Mesenchymal stem cell (in vitro differentiated cells and primary cell): ENCODE results near the gene SELENON.

Source experiments
- DNase-seq: peaks from one replicate; pipeline ENCODE4 v3.0.0-alpha.2; 2013
- H2AFZ ChIP-seq: one replicate; pipeline ENCODE4 v1.6.1; 2013; ENCODE audit warnings: low read depth, mild to moderate bottlenecking, control low read depth, inconsistent platforms, low read length, moderate library complexity
- H2AK5ac ChIP-seq: 2 replicates; pipeline ENCODE4 v1.6.1; 2013; ENCODE audit warnings: low read length, moderate library complexity, mild to moderate bottlenecking, inconsistent platforms; ENCODE audit not compliant: severe bottlenecking
- H2BK120ac ChIP-seq: one replicate; pipeline ENCODE4 v1.6.1; 2013; ENCODE audit warnings: low read depth, mild to moderate bottlenecking, inconsistent platforms, low read length, moderate library complexity
- H2BK12ac ChIP-seq, 2 experiments: one replicate each; pipeline ENCODE4 v1.6.1; 2013; ENCODE audit warnings: inconsistent platforms in 2 of 2, low read length in 2 of 2, mild to moderate bottlenecking in 2 of 2, moderate library complexity in 2 of 2, control low read depth in 1 of 2
- H2BK15ac ChIP-seq: one replicate; pipeline ENCODE4 v1.6.1; 2013; ENCODE audit warnings: mild to moderate bottlenecking, low read depth, inconsistent platforms; ENCODE audit not compliant: poor library complexity, severe bottlenecking
- H2BK5ac ChIP-seq: 2 replicates; pipeline ENCODE4 v1.6.1; 2013; ENCODE audit warnings: low read depth, mild to moderate bottlenecking, low read length, control low read depth, inconsistent platforms; ENCODE audit not compliant: poor library complexity, severe bottlenecking
- H3K14ac ChIP-seq, 2 experiments: one replicate each; pipeline ENCODE4 v1.6.1; 2013; ENCODE audit warnings: inconsistent platforms in 2 of 2, low read length in 2 of 2, control low read depth in 1 of 2, mild to moderate bottlenecking in 1 of 2, moderate library complexity in 1 of 2
- H3K18ac ChIP-seq, 2 experiments: one replicate each; pipeline ENCODE4 v1.6.1; 2013; ENCODE audit warnings: inconsistent platforms in 2 of 2, low read length in 2 of 2, control low read depth in 1 of 2, low read depth in 1 of 2, mild to moderate bottlenecking in 1 of 2
- H3K23ac ChIP-seq, 2 experiments: one replicate each; pipeline ENCODE4 v1.6.1; 2013; ENCODE audit warnings: inconsistent platforms in 2 of 2, low read length in 2 of 2, mild to moderate bottlenecking in 2 of 2, moderate library complexity in 2 of 2, control low read depth in 1 of 2
- H3K27ac ChIP-seq: 2 replicates; pipeline ENCODE4 v1.5.1; 2013; ENCODE audit warnings: mild to moderate bottlenecking, moderate library complexity, low read length, control low read depth, inconsistent platforms; ENCODE audit not compliant: poor library complexity, severe bottlenecking
- H3K27me3 ChIP-seq, 2 experiments: 2 replicates each; pipeline versions ENCODE4 v1.6.1 to v1.7.0; 2013; ENCODE audit warnings: low read length in 2 of 2, mild to moderate bottlenecking in 2 of 2, moderate library complexity in 2 of 2, control low read depth in 1 of 2, inconsistent platforms in 1 of 2; ENCODE audit not compliant: control insufficient read depth in 1 of 2, insufficient read depth in 1 of 2
- H3K36me3 ChIP-seq, 2 experiments: 2 replicates each; pipeline versions ENCODE4 v1.6.1 to v1.7.0; 2013; ENCODE audit warnings: low read length in 2 of 2, control low read depth in 1 of 2, inconsistent platforms in 1 of 2, low read depth in 1 of 2, mild to moderate bottlenecking in 1 of 2; ENCODE audit not compliant: insufficient read depth in 2 of 2, control insufficient read depth in 1 of 2
- H3K4ac ChIP-seq, 2 experiments: one replicate each; pipeline ENCODE4 v1.6.1; 2013; ENCODE audit warnings: inconsistent platforms in 2 of 2, low read length in 2 of 2, mild to moderate bottlenecking in 2 of 2, moderate library complexity in 2 of 2, control low read depth in 1 of 2, low read depth in 1 of 2
- H3K4me1 ChIP-seq: 2 replicates; pipeline ENCODE4 v1.6.1; 2013; ENCODE audit warnings: low read depth, low read length, control low read depth; ENCODE audit not compliant: control insufficient read depth, insufficient read depth
- H3K4me2 ChIP-seq: 2 replicates; pipeline ENCODE4 v1.6.1; 2013; ENCODE audit warnings: low read length, mild to moderate bottlenecking, inconsistent platforms; ENCODE audit not compliant: poor library complexity, severe bottlenecking
- H3K4me3 ChIP-seq, 2 experiments: 2 replicates each; pipeline versions ENCODE4 v1.5.1 to v1.7.0; 2013; ENCODE audit warnings: low read length in 2 of 2, mild to moderate bottlenecking in 2 of 2, control low read depth in 1 of 2, low read depth in 1 of 2; ENCODE audit not compliant: insufficient read depth in 1 of 2
- H3K79me1 ChIP-seq: replicated peaks from 2 replicates; pipeline ENCODE4 v1.6.1; 2013; ENCODE audit warnings: mild to moderate bottlenecking, control low read depth, low read length, inconsistent platforms; ENCODE audit not compliant: poor library complexity, severe bottlenecking
- H3K9ac ChIP-seq: 2 replicates; pipeline ENCODE4 v1.7.0; 2013; ENCODE audit warnings: mild to moderate bottlenecking, low read length, moderate library complexity
- H3K9me3 ChIP-seq: 2 replicates; pipeline ENCODE4 v1.7.0; 2013; ENCODE audit warnings: mild to moderate bottlenecking, low read length; ENCODE audit not compliant: control insufficient read depth
- H4K8ac ChIP-seq: one replicate; pipeline ENCODE4 v1.6.1; 2013; ENCODE audit warnings: inconsistent platforms, mild to moderate bottlenecking, low read length, moderate library complexity
- H4K91ac ChIP-seq: one replicate; pipeline ENCODE4 v1.6.1; 2013; ENCODE audit warnings: mild to moderate bottlenecking, low read length, inconsistent platforms
- WGBS: methylation state at CpG from one replicate; pipeline ENCODE4 v1.1.7; 2013; ENCODE audit warnings: mixed read lengths; 5-methylcytosine and 5-hydroxymethylcytosine counted together

Gene SELENON

GRCh38 chr1:25774206-25774803, 25.7 kb upstream of the SELENON start:
- no peak overlapping the region for H3K4me2 ChIP-seq
- H4K91ac ChIP-seq: no peak overlapping the region
- H3K27me3 ChIP-seq: no peaks in the 10 kb centered on the region
- H3K9ac ChIP-seq: no peak overlapping the region
- no peak overlapping the region for H3K23ac ChIP-seq
- H4K8ac ChIP-seq: no peak overlapping the region
- no peak overlapping the region for H2BK12ac ChIP-seq
- no peak overlapping the region for H3K4ac ChIP-seq
- no peak overlapping the region for H3K27ac ChIP-seq
- H3K18ac ChIP-seq: no peak overlapping the region
- no peak overlapping the region for H2BK5ac ChIP-seq
- H2AK5ac ChIP-seq: peak overlapping the region; percentile 58
- DNase-seq: no peak
- peak overlapping the region; percentile 32 for H2AFZ ChIP-seq
- peaks cover 45% of the 10 kb centered on the region for H3K4me1 ChIP-seq
- H2BK15ac ChIP-seq: no peak overlapping the region
- H3K79me1 ChIP-seq: no peaks in the 10 kb centered on the region
- no peak overlapping the region for H3K4me3 ChIP-seq
- peaks cover 6 to 78% of the 10 kb centered on the region in 2 experiments for H3K36me3 ChIP-seq
- no peak overlapping the region for H3K14ac ChIP-seq
- no peaks in the 10 kb centered on the region for H3K9me3 ChIP-seq
- no peak overlapping the region for H2BK120ac ChIP-seq
- 88% methylated on average over 11 of the region's 13 CpGs for WGBS

DNA sequence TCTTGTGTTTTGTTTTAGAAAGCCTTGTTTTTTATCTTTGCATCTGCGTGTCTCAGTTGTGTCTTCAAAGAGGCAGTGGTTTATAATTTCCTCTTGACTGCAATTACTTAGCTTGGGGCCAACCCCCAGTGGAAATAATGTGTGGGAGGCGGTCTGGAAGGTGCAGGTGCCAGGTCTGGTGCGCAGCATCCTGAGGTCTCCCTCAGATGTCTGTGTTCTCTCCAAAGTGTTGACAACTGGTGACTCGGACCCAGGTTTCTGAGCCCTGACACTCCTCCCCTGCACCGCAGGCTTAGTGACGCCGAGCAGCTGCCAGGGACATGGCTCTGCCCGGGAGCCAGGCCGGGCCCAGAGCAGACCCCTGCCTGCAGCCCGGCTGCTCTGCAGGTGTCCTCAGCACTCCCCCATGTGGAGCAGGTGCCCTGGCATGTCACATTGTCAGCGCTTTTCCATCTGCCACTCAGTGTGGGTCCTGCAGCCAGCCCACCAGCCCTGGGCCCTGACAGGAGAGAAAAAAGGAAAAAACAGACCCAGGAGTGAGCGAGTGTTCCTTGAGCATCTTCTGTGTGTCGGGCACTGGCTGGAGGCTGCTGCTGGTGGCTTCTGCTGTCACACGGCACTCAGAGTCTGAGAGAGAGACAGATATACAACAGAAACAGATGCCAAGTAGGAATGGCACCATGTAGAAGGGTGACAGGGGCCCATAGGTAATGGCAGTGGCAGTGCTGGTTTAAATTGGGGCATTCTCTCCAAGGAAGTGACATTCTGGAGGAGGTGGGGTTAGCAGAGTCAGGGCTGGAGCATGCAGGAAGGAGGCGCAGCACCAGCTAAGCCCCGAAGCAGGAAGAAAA, 24.8 kb upstream of the SELENON start:
- Histone ChIP-seq H4K8ac (no peak overlapping the region), H3K79me1 (no peaks in the 10 kb centered on the region), H2BK5ac (no peak overlapping the region), H4K91ac (no peak overlapping the region), H3K27me3 (no peaks in the 10 kb centered on the region), H3K4me2 (no peak overlapping the region), H3K27ac (no peak overlapping the region), H3K4me1 (peaks cover 41% of the 10 kb centered on the region), H3K14ac (no peak overlapping the region), H2BK120ac (no peak overlapping the region), H3K4ac (no peak overlapping the region), H3K18ac (no peak overlapping the region), H3K9ac (no peak overlapping the region), H2BK15ac (no peak overlapping the region), H3K4me3 (no peak overlapping the region), H3K9me3 (no peaks in the 10 kb centered on the region), H3K23ac (no peak overlapping the region), H2AK5ac (no peak overlapping the region), H2BK12ac (no peak overlapping the region), H3K36me3 (peaks cover 3 to 83% of the 10 kb centered on the region in 2 experiments), H2AFZ (no peak overlapping the region)
- no peak for DNase-seq
- WGBS: 49% methylated on average over 16 of the region's 16 CpGs

DNA sequence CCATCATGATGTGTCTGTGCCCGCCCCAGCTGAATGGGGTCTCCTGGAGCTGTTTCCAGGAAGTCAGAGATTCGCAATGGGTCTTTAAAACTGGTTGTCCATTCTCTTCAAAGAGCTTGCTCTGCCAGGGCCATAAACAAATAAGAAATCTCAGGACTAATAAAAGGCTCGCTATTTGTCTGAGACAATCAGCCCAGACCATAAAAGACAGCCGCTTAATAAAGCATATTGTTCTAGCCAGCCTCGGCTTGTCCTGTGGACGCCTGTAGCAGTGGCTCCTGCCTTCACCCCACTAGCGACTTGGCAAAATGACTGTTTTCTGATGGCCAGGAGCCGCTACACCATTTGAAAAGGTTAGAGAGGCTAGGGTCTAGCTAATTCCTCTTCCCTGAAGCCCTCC, 20.6 kb upstream of the SELENON start:
- Histone ChIP-seq H3K4me2 (no peak overlapping the region), H3K79me1 (no peaks in the 10 kb centered on the region), H3K4me1 (peaks cover 14% of the 10 kb centered on the region), H3K14ac (no peak overlapping the region), H2BK15ac (no peak overlapping the region), H2AK5ac (no peak overlapping the region), H3K23ac (no peak overlapping the region), H3K4me3 (no peak overlapping the region), H2AFZ (no peak overlapping the region), H3K36me3 (peaks cover 0 to 80% of the 10 kb centered on the region in 2 experiments), H3K18ac (no peak overlapping the region), H3K27me3 (no peaks in the 10 kb centered on the region), H3K9ac (no peak overlapping the region), H4K8ac (no peak overlapping the region), H4K91ac (no peak overlapping the region), H3K4ac (no peak overlapping the region), H2BK120ac (no peak overlapping the region), H3K27ac (no peak overlapping the region), H3K9me3 (no peaks in the 10 kb centered on the region), H2BK12ac (no peak overlapping the region), H2BK5ac (no peak overlapping the region)
- WGBS: 55% methylated on average over 7 of the region's 8 CpGs
- DNase-seq: no peak

DNA sequence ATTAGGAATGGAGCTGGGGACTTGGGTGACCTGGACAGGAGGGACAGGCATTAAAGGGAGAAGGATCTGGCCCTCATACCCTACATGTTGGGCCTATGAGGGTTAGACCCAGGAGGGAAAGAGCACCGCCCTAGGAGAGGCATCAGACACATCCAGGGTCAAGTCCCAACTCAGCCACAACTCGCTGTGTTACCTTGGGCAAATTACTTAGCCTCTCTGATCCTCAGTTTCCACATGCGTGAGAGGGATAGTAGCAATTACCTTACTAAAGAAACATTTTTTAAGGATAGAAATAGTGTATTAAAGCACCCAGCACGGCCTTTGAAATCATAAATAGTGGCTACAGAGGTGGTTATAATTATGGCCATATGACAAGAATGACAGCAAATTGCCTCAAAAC, 20.1 kb upstream of the SELENON start:
- no peaks in the 10 kb centered on the region for H3K79me1 ChIP-seq
- WGBS: 80% methylated on average over 1 of the region's 4 CpGs

More for the DNA sequence above, 20.1 kb upstream of the SELENON start:
- Histone ChIP-seq H3K14ac (no peak overlapping the region), H4K8ac (no peak overlapping the region), H2AFZ (no peak overlapping the region), H3K4ac (no peak overlapping the region), H2BK15ac (no peak overlapping the region), H3K36me3 (peaks cover 0 to 80% of the 10 kb centered on the region in 2 experiments), H3K18ac (no peak overlapping the region), H2AK5ac (no peak overlapping the region), H4K91ac (no peak overlapping the region), H2BK5ac (no peak overlapping the region), H3K27ac (no peak overlapping the region), H3K27me3 (no peaks in the 10 kb centered on the region), H3K9me3 (no peaks in the 10 kb centered on the region), H2BK120ac (no peak overlapping the region), H3K4me3 (no peak overlapping the region), H2BK12ac (no peak overlapping the region), H3K4me1 (peaks cover 12% of the 10 kb centered on the region), H3K9ac (no peak overlapping the region), H3K4me2 (no peak overlapping the region), H3K23ac (no peak overlapping the region)
- no peak for DNase-seq
